GM19099 (cell line): Measurements from ENCODE around the gene BMP2K.

Experiments used
- POLR2A ChIP-seq: IDR thresholded peaks from 3 replicates; pipeline ENCODE4 v1.6.1; 2011; ENCODE audit warnings: low read depth; ENCODE audit not compliant: insufficient read length; ENCODE audit errors: extremely low read depth

BMP2K gene

GRCh38 chr4:78876568-78877320 is 100.6 kb downstream of the BMP2K start:
- no peak for TF ChIP-seq POLR2A

DNA sequence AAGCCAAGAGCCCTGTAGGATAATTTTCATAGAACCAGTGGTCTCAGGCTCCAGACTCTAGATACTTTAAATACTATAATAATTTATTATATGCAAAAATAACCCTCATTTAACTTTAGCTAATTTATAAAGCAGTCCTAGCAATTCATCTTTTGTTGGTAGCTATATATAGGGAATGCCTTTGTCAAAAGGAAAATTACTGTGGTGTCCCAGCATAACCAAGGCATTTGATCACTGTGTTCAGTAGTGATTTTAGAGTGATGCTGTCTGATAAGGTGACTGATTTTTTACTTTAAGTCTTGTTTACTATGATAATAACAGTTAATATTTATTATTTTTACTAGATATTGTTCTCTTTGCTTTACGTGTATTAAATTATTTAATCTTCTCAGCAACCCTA is 101.9 kb downstream of the BMP2K start:
- no peak for TF ChIP-seq POLR2A

DNA sequence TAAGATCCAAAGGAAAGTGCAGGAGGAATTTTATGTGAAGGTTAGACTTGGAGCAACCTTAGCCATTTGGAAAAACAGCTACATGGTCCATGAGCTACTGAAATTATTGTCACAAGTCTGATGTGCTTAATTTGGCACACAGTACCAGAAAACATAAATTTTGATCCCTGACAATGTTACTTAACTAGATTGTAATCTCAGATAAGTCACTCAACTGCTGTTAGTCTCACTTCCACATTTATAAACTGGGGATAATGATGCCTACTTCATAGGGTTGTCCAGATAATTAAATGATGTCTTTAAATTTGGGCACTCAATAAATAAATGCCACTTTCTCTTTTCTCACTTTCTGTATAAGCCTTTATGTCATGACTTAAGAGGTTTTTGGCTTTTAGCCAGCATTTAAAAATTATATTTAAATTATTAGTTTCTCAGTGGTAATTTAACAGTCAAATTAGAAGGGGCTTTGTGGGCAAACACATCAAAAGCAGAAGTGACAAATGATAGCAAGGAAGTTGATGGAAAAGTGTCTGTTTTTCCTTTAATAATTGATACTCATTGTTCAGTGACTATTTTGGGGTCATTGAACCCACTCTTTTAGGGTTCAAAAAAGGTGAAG is 104.8 kb downstream of the BMP2K start:
- no peak for TF ChIP-seq POLR2A

DNA sequence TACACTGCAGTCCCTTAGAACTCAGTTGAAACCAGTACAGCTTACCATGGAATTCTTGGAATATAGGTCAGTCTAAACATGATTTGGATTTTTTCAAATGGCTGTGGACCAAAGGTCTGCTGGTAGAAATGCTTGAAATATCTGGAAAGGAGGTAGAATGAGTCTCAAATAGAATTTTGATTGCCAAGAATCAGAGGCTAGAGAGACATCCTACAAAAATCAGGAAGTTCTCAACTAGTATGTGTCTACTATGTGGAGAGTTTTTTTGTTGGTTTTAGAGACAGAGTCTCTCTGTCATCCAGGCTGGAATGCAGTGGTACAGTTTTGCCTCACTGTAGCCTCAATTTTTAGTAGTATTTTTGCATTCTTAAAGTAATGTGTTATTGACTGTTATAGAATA is 109.4 kb downstream of the BMP2K start:
- no peak for TF ChIP-seq POLR2A

- no peak for TF ChIP-seq POLR2A
Measured at GRCh38 chr4:78889955-78890354, 113.8 kb downstream of the BMP2K start.

GRCh38 chr4:78899302-78899701 is 123.2 kb downstream of the BMP2K start:
- no peak for TF ChIP-seq POLR2A

- no peak for TF ChIP-seq POLR2A
Measured at GRCh38 chr4:78901882-78902281, 125.7 kb downstream of the BMP2K start.

DNA sequence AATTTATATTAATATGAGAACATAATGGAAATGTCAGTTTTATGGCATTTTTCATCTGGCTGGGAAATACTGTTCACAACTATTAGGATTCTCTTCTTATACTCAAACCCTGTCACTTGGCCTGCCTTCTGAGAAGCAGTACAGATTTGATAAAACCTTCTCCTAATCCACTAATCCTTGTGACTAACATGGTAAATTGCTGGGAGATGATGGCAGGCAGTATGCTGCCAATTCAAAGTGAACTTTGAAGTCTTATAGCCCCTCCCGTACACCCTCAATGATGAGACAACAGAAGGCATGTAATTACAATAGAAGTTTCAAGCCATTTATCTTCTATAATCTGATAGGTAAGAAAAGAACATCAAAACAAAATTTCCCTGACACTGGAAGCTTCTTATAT is 126.1 kb downstream of the BMP2K start:
- TF ChIP-seq POLR2A = no peak

GRCh38 chr4:78904143-78904542 is 128.0 kb downstream of the BMP2K start:
- no peak for TF ChIP-seq POLR2A

GRCh38 chr4:78907638-78908037 is 131.5 kb downstream of the BMP2K start:
- TF ChIP-seq POLR2A = no peak

- TF ChIP-seq POLR2A = no peak
Measured at GRCh38 chr4:78910612-78911011, 134.5 kb downstream of the BMP2K start.

DNA sequence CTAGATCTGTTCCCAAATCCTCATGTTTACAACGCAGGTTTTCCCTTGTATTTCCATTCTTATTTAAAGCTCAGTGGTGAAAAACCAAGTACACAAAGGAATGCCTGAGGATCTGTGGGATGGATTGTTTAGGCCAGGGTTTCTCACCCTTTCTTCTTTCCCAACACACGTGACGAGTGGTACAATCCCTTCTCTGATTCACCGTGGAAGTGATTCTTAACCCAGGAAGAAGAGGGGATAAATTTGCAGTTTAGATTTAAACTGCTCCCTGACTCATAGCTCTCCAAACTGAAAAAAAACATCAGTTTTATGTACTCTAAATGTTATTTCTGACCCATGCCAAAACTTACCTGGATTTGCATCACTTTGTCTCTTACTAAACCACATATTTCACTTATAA is 146.1 kb downstream of the BMP2K start:
- no peak for TF ChIP-seq POLR2A

- TF ChIP-seq POLR2A = no peak
Measured at GRCh38 chr4:78923464-78924312, 147.5 kb downstream of the BMP2K start.

GRCh38 chr4:78926826-78927225 is 150.7 kb downstream of the BMP2K start:
- no peak for TF ChIP-seq POLR2A

DNA sequence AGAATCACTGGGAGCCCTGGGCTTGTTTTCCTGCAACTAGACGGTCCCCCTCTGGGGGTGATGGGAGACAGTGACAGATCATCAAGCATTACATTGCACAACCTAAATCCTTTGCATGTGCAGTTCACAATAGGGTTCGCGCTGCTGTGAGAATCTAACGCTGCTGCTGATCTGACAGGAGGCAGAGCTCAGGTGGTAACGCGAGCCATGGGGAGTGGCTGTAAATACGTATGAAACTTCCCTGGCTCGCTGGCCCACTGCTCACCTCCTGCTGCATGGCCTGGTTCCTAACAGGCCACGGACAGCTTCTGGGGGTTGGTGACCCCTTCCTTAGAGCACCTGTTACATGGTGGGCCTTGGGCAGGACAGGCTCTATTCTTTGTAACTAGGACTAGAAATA is 152.7 kb downstream of the BMP2K start:
- TF ChIP-seq POLR2A = no peak

DNA sequence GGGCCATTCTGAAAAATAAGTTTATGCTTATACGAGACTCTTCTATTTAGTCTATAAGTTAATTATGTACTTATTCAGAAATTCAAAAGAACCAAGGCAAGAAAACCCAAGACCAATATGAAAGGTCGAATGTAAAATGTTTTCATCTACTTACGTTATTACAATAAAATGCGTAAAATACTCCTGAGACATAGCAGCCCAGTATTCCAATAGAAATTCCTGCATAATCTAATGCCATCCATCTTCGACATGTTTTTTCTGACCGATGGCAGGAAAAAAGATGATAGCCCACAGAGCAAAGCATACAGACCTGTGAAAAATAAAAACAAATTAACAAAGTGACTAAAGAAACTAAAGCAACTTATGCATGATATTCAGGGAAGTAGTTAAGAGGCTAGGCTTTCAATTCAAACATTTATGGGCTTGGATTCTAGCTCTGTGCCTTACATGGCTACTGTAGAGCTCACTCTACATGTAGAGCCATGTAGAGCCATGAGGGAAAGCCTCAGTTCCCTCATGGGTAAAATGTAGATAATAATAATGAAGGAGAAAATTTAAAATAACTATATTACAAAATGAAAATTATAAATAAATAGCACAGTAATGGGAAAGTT is 154.0 kb downstream of the BMP2K start:
- TF ChIP-seq POLR2A = no peak

DNA sequence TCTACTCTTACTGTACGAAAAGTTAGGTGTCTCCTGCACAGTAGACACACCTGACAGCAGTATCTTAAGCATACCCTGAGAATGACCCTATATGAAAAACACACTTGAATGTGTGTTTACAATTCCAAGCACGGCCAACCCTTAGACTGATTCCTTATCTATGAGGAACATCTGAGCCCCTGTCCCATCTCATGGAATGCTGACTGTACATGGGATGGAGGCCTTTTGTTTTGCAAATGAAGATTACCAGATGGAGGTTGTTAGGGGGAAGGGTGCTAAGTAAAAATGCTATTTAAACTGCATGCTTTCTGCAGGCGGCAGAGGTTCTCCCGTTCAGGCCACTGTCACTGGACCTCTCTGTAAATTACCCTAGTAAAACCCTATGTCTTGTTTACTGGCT is 160.8 kb downstream of the BMP2K start:
- no peak for TF ChIP-seq POLR2A
